GM12875 (cell line): ENCODE measurements around the gene PTPRM.

Experiments used
- H3K4me3 ChIP-seq: one replicate; pipeline ENCODE4 v1.5.1; 2011; ENCODE audit warnings: low read depth, low read length, control low read depth
- CTCF ChIP-seq: IDR thresholded peaks from 2 replicates; pipeline ENCODE4 v1.5.1; 2011; ENCODE audit warnings: low read depth, mild to moderate bottlenecking, control low read depth, inconsistent platforms, low read length, moderate library complexity, borderline replicate concordance; ENCODE audit not compliant: insufficient read depth

Gene PTPRM

GRCh38 chr18:8029061-8029460, 461.9 kb downstream of the PTPRM start:
- no peak for TF ChIP-seq CTCF
- H3K4me3 ChIP-seq, result no peak overlapping the region

GRCh38 chr18:8029731-8030130, 462.6 kb downstream of the PTPRM start:
- TF ChIP-seq CTCF, result no peak
- no peak overlapping the region for H3K4me3 ChIP-seq

GRCh38 chr18:8030201-8030600, 463.1 kb downstream of the PTPRM start:
- H3K4me3 ChIP-seq, result no peak overlapping the region
- no peak for TF ChIP-seq CTCF

DNA sequence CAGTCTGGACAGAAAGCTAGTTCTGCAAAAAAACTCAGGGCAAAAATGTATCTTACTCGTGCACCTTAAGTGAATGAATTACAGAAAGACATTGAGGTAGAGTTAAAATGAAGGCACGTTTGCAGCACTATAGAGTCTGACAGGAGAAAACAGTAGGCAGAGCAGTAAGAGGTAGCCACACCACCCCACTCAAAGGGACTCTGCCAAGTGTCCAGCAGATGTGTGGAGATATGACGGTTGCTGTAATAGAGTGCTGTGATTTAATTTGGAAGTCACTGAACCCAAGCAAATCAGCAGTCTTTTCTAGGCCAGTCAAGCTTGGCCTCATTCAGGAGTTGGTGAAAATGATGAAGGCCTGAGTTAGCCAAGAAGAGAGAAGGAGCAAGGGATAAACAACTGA, 464.4 kb downstream of the PTPRM start:
- TF ChIP-seq CTCF, result no peak
- no peak overlapping the region for H3K4me3 ChIP-seq

DNA sequence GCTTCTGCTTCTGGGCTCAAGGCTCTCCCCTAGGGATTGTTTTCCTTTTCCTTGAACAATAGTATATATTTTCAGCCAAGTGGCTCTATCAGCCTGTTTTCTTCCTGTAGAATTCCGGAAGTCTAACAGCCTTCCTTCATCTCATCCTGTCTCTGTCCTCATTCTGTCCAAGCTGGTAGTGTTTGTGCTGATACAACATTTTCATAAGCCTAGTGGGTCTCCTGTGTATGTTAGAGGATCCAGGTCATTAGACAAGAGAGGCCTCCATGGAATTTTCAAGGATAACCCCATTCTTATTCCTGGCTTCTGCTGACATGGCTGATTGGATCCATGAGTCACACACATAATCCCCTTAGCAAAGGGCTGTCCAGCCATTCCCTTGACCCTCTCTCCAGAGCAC, 467.6 kb downstream of the PTPRM start:
- no peak overlapping the region for H3K4me3 ChIP-seq
- TF ChIP-seq CTCF, result no peak

- TF ChIP-seq CTCF, result no peak
- no peak overlapping the region for H3K4me3 ChIP-seq
Observed at GRCh38 chr18:8036551-8036950, 469.4 kb downstream of the PTPRM start.

- TF ChIP-seq CTCF, result no peak
- no peak overlapping the region for H3K4me3 ChIP-seq
Observed at GRCh38 chr18:8037296-8037695, 470.2 kb downstream of the PTPRM start.
